ENCODE measurements around the gene FYN.

DNA sequence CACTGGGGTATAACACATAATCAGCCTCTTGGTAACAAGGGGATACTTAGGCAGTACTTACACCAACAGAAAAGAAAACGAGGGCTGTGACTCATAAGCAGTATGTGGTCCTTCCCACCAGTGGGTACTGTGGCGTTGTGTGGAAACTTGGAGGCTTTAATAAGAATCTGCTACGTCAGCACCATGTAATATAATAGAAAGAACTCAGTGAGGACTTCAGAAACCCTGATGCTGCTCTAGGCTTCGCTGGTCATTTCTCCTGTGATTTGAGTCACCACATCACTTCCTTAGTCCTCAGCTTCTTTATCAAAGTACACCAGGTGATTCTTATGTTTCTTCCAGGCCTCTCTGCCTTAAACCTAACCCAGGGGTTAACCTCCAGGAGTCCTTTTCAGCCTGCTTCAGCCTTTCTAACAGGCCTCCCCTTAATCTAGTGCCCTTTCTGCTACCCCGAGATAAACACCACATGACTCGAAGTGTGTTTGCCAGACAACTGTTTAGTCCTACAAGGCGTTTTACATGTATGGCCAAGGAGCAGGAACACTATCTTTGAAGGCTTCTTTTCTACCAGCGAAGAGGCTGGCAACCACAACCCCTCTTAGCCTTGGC lies 68.5 kb downstream of the FYN start:
- no peak for TF ChIP-seq EGR1 (IDR thresholded peaks at IDR 0.05; ENCODE audit: low read depth in 2 of 2)
- TF ChIP-seq, protein P1, sequence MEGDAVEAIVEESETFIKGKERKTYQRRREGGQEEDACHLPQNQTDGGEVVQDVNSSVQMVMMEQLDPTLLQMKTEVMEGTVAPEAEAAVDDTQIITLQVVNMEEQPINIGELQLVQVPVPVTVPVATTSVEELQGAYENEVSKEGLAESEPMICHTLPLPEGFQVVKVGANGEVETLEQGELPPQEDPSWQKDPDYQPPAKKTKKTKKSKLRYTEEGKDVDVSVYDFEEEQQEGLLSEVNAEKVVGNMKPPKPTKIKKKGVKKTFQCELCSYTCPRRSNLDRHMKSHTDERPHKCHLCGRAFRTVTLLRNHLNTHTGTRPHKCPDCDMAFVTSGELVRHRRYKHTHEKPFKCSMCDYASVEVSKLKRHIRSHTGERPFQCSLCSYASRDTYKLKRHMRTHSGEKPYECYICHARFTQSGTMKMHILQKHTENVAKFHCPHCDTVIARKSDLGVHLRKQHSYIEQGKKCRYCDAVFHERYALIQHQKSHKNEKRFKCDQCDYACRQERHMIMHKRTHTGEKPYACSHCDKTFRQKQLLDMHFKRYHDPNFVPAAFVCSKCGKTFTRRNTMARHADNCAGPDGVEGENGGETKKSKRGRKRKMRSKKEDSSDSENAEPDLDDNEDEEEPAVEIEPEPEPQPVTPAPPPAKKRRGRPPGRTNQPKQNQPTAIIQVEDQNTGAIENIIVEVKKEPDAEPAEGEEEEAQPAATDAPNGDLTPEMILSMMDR (IDR thresholded peaks at IDR 0.05; ENCODE audit: low read depth, low read length, missing input control): no peak
- TF ChIP-seq RXRA (IDR thresholded peaks at IDR 0.05): no peak
- no peak for TF ChIP-seq TAF1 (conservative IDR thresholded peaks at IDR 0.05)
- TF ChIP-seq YY1 (IDR thresholded peaks at IDR 0.05): no peak
- TF ChIP-seq JUND (IDR thresholded peaks at IDR 0.05): no peak
- no peak for TF ChIP-seq SP1 (IDR thresholded peaks at IDR 0.05)
- TF ChIP-seq, protein P2, sequence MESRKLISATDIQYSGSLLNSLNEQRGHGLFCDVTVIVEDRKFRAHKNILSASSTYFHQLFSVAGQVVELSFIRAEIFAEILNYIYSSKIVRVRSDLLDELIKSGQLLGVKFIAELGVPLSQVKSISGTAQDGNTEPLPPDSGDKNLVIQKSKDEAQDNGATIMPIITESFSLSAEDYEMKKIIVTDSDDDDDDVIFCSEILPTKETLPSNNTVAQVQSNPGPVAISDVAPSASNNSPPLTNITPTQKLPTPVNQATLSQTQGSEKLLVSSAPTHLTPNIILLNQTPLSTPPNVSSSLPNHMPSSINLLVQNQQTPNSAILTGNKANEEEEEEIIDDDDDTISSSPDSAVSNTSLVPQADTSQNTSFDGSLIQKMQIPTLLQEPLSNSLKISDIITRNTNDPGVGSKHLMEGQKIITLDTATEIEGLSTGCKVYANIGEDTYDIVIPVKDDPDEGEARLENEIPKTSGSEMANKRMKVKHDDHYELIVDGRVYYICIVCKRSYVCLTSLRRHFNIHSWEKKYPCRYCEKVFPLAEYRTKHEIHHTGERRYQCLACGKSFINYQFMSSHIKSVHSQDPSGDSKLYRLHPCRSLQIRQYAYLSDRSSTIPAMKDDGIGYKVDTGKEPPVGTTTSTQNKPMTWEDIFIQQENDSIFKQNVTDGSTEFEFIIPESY (IDR thresholded peaks at IDR 0.05): no peak
- TF ChIP-seq FOXA1 (IDR thresholded peaks at IDR 0.05): no peak
- TF ChIP-seq, protein P3, sequence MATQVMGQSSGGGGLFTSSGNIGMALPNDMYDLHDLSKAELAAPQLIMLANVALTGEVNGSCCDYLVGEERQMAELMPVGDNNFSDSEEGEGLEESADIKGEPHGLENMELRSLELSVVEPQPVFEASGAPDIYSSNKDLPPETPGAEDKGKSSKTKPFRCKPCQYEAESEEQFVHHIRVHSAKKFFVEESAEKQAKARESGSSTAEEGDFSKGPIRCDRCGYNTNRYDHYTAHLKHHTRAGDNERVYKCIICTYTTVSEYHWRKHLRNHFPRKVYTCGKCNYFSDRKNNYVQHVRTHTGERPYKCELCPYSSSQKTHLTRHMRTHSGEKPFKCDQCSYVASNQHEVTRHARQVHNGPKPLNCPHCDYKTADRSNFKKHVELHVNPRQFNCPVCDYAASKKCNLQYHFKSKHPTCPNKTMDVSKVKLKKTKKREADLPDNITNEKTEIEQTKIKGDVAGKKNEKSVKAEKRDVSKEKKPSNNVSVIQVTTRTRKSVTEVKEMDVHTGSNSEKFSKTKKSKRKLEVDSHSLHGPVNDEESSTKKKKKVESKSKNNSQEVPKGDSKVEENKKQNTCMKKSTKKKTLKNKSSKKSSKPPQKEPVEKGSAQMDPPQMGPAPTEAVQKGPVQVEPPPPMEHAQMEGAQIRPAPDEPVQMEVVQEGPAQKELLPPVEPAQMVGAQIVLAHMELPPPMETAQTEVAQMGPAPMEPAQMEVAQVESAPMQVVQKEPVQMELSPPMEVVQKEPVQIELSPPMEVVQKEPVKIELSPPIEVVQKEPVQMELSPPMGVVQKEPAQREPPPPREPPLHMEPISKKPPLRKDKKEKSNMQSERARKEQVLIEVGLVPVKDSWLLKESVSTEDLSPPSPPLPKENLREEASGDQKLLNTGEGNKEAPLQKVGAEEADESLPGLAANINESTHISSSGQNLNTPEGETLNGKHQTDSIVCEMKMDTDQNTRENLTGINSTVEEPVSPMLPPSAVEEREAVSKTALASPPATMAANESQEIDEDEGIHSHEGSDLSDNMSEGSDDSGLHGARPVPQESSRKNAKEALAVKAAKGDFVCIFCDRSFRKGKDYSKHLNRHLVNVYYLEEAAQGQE (IDR thresholded peaks at IDR 0.05): no peak
- no peak for TF ChIP-seq HNF4A (conservative IDR thresholded peaks at IDR 0.05)
- TF ChIP-seq, protein P4, sequence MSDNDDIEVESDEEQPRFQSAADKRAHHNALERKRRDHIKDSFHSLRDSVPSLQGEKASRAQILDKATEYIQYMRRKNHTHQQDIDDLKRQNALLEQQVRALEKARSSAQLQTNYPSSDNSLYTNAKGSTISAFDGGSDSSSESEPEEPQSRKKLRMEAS (IDR thresholded peaks at IDR 0.05): no peak
- no peak for TF ChIP-seq NR2F2 (IDR thresholded peaks at IDR 0.05)
